ENCODE data around the gene HMCN2.

The HMCN2 gene

DNA sequence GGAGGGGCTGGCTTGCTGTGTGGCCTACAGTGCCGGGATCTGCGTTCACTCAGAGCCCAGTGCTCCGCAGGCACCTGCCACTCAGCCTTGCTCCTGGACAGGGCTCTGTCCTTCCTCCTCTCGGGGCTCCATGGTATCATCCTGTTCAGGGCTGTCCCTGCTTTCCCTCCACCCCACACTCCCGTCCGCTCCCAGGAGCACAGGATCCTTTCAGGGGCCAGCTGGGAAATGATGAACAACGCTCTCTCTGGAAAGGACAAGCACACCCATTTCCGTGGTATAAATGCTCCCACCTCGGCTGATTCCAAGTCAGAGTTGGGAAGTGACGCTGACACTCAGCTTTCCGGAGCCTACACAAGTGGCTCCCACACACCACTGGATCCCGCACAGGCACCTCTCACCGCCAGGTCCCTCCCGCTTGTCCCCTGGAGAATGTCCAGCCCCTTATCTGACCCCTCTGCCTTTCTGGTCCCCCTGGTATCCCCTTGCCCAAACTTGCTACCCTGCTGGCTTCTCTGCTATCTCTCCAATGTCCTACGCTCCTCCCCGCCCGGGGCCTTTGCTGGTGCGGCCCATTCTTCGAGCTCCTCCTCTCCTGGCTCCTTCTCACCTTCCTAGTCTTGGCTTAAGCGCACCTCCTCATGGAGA lies 21.3 kb downstream of the HMCN2 start:
- TF ChIP-seq, protein P1, sequence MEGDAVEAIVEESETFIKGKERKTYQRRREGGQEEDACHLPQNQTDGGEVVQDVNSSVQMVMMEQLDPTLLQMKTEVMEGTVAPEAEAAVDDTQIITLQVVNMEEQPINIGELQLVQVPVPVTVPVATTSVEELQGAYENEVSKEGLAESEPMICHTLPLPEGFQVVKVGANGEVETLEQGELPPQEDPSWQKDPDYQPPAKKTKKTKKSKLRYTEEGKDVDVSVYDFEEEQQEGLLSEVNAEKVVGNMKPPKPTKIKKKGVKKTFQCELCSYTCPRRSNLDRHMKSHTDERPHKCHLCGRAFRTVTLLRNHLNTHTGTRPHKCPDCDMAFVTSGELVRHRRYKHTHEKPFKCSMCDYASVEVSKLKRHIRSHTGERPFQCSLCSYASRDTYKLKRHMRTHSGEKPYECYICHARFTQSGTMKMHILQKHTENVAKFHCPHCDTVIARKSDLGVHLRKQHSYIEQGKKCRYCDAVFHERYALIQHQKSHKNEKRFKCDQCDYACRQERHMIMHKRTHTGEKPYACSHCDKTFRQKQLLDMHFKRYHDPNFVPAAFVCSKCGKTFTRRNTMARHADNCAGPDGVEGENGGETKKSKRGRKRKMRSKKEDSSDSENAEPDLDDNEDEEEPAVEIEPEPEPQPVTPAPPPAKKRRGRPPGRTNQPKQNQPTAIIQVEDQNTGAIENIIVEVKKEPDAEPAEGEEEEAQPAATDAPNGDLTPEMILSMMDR (IDR thresholded peaks at IDR 0.05; ENCODE audit: low read length): no peak
- TF ChIP-seq EZH2phosphoT487 (IDR thresholded peaks at IDR 0.05; ENCODE audit: low read length) (no peak), EZH2 (optimal IDR thresholded peaks at IDR 0.05; ENCODE audit: low read depth, low read length) (no peak)
- no peak for DNase-seq
- H3K27me3 ChIP-seq (replicated peaks; ENCODE audit: insufficient read depth, low read length): peaks cover 97% of the 10 kb centered on the region
- H2AFZ ChIP-seq (ENCODE audit: low read length): no peak overlapping the region
- H4K20me1 ChIP-seq (ENCODE audit: insufficient read depth, low read length): no peaks in the 10 kb centered on the region
- no peak overlapping the region for H3K4me2 ChIP-seq (ENCODE audit: low read depth, low read length)
- H3K4me3 ChIP-seq (ENCODE audit: low read length): no peak overlapping the region
- no peaks in the 10 kb centered on the region for H3K36me3 ChIP-seq (replicated peaks; ENCODE audit: insufficient read depth, low read length)
- no peaks in the 10 kb centered on the region for H3K9me3 ChIP-seq (replicated peaks; ENCODE audit: insufficient read depth, low read length)
- H3F3A ChIP-seq (ENCODE audit: insufficient read depth, low read length): no peaks in the 10 kb centered on the region
- H3K4me1 ChIP-seq (ENCODE audit: low read length): no peaks in the 10 kb centered on the region
- H3K9me2 ChIP-seq (replicated peaks; ENCODE audit: insufficient read depth, low read length): no peaks in the 10 kb centered on the region
- H3K27ac ChIP-seq (ENCODE audit: low read length): no peak overlapping the region
- H3K9ac ChIP-seq (ENCODE audit: low read length): no peak overlapping the region
- no peaks in the 10 kb centered on the region for H3K79me2 ChIP-seq (ENCODE audit: low read length)

DNA sequence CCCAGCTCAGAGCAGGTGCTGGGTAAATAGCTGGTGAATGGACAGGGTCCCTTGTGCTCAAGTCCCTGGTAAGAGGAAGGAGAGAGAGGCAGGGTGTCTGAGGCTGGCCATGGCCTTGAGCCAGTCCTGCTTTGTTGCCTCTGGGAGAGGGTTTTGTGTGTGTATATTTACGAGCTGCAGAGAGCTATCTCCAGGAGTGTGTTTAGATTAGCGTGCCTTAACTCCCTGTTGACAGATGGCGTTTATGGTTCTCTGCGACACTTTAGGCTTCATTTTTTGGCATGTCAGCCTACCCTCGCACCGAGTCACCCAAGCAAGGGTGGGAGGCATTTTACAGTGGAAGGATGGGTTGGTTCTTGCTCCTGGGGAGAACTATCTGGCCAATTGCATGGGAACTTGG lies 22.2 kb downstream of the HMCN2 start:
- no peak overlapping the region for H2AFZ ChIP-seq (ENCODE audit: low read length)
- H3K9me2 ChIP-seq (replicated peaks; ENCODE audit: insufficient read depth, low read length): no peaks in the 10 kb centered on the region
- DNase-seq: no peak
- no peaks in the 10 kb centered on the region for H3K79me2 ChIP-seq (ENCODE audit: low read length)
- H3K9me3 ChIP-seq (replicated peaks; ENCODE audit: insufficient read depth, low read length): no peaks in the 10 kb centered on the region
- no peaks in the 10 kb centered on the region for H4K20me1 ChIP-seq (ENCODE audit: insufficient read depth, low read length)
- no peaks in the 10 kb centered on the region for H3F3A ChIP-seq (ENCODE audit: insufficient read depth, low read length)
- no peaks in the 10 kb centered on the region for H3K4me1 ChIP-seq (ENCODE audit: low read length)
- H3K27ac ChIP-seq (ENCODE audit: low read length): no peak overlapping the region
- H3K36me3 ChIP-seq (replicated peaks; ENCODE audit: insufficient read depth, low read length): no peaks in the 10 kb centered on the region
- TF ChIP-seq EZH2 (optimal IDR thresholded peaks at IDR 0.05; ENCODE audit: low read depth, low read length): no peak
- TF ChIP-seq EZH2phosphoT487 (IDR thresholded peaks at IDR 0.05; ENCODE audit: low read length): no peak
- TF ChIP-seq, protein P1 (IDR thresholded peaks at IDR 0.05; ENCODE audit: low read length): no peak
- H3K9ac ChIP-seq (ENCODE audit: low read length): no peak overlapping the region
- peaks cover 97% of the 10 kb centered on the region for H3K27me3 ChIP-seq (replicated peaks; ENCODE audit: insufficient read depth, low read length)
- H3K4me3 ChIP-seq (ENCODE audit: low read length): no peak overlapping the region
- H3K4me2 ChIP-seq (ENCODE audit: low read depth, low read length): no peak overlapping the region

DNA sequence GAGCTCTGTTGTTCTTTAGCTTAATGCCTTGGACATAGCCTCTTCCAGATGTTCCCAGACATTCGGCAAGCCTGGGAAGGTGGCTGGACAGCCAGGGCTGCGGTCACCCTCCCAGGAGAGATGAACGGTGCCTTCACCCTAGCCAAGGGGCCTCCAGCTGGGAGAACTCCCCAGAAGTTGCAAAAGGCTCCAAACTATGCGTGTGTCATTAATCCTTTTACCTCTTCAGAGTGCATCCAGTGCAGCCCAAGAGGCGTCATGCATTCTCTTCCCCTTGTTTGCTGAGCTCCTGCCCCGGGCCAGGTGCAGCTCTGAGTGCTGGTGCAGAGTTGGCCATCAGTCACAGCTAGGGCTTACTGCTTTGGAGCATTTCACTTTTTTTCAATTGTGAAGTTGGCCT lies 22.8 kb downstream of the HMCN2 start:
- H3K4me3 ChIP-seq (ENCODE audit: low read length): no peak overlapping the region
- H4K20me1 ChIP-seq (ENCODE audit: insufficient read depth, low read length): no peaks in the 10 kb centered on the region
- H3F3A ChIP-seq (ENCODE audit: insufficient read depth, low read length): no peaks in the 10 kb centered on the region
- H3K4me1 ChIP-seq (ENCODE audit: low read length): no peaks in the 10 kb centered on the region
- H3K79me2 ChIP-seq (ENCODE audit: low read length): no peaks in the 10 kb centered on the region
- DNase-seq: no peak
- H3K9ac ChIP-seq (ENCODE audit: low read length): no peak overlapping the region
- H3K4me2 ChIP-seq (ENCODE audit: low read depth, low read length): no peak overlapping the region
- no peak overlapping the region for H2AFZ ChIP-seq (ENCODE audit: low read length)
- H3K27me3 ChIP-seq (replicated peaks; ENCODE audit: insufficient read depth, low read length): peaks cover 98% of the 10 kb centered on the region
- no peaks in the 10 kb centered on the region for H3K9me2 ChIP-seq (replicated peaks; ENCODE audit: insufficient read depth, low read length)
- TF ChIP-seq EZH2phosphoT487 (IDR thresholded peaks at IDR 0.05; ENCODE audit: low read length) (no peak), EZH2 (optimal IDR thresholded peaks at IDR 0.05; ENCODE audit: low read depth, low read length) (no peak)
- TF ChIP-seq, protein P1 (IDR thresholded peaks at IDR 0.05; ENCODE audit: low read length): no peak
- no peak overlapping the region for H3K27ac ChIP-seq (ENCODE audit: low read length)
- H3K9me3 ChIP-seq (replicated peaks; ENCODE audit: insufficient read depth, low read length): no peaks in the 10 kb centered on the region
- H3K36me3 ChIP-seq (replicated peaks; ENCODE audit: insufficient read depth, low read length): no peaks in the 10 kb centered on the region
